Liver (tissue), 3 donors: ENCODE results near the gene PAPOLB.

Experiments
- ATF3 ChIP-seq: IDR thresholded peaks from 2 replicates; pipeline ENCODE4 v1.6.1; 2016; ENCODE audit warnings: antibody characterized with exemption
- CTCF ChIP-seq: fragments of 150-350 bp; IDR thresholded peaks from 2 replicates; pipeline ENCODE4 v1.5.1; 2017; ENCODE audit warnings: improper control_type of control experiment, low read depth, low read length; ENCODE audit not compliant: missing input control
- FOXA1 ChIP-seq: IDR thresholded peaks from 2 replicates; pipeline ENCODE4 v1.6.1; 2016; ENCODE audit warnings: antibody characterized with exemption
- MAX ChIP-seq: IDR thresholded peaks from 2 replicates; pipeline ENCODE4 v1.6.1; 2016; ENCODE audit warnings: antibody characterized with exemption
- REST ChIP-seq: IDR thresholded peaks from 2 replicates; pipeline ENCODE4 v1.6.1; 2016; ENCODE audit warnings: antibody characterized with exemption, mild to moderate bottlenecking
- RXRA ChIP-seq, 2 donors: IDR thresholded peaks; 2 replicates each; pipeline ENCODE4 v1.6.1; 2017 to 2018; ENCODE audit warnings: antibody characterized with exemption in 2 of 2, mild to moderate bottlenecking in 1 of 2
- TAF1 ChIP-seq: conservative IDR thresholded peaks from 2 replicates; pipeline ENCODE4 v1.6.1; 2016; ENCODE audit warnings: antibody characterized with exemption, mild to moderate bottlenecking
- donor health status: healthy.
- donor health status: healthy.

- TF ChIP-seq CTCF: no peak
- no peak for TF ChIP-seq REST
- TF ChIP-seq RXRA (IDR thresholded peaks at IDR 0.05): no peak
- TF ChIP-seq MAX: no peak
- TF ChIP-seq TAF1: no peak
- TF ChIP-seq ATF3: no peak
- no peak for TF ChIP-seq FOXA1
Observed at GRCh38 chr7:4835398-4836205, 26.2 kb downstream of the PAPOLB start.
